ENCODE results near the gene KNTC1. TPM values are rescaled to one million over a fixed set of nuclear protein-coding genes. Genes with fewer than 3 reads are reported as not detected.

The KNTC1 gene
- total RNA-seq, 1 experiment from 2014 or later = 71.3 TPM

DNA sequence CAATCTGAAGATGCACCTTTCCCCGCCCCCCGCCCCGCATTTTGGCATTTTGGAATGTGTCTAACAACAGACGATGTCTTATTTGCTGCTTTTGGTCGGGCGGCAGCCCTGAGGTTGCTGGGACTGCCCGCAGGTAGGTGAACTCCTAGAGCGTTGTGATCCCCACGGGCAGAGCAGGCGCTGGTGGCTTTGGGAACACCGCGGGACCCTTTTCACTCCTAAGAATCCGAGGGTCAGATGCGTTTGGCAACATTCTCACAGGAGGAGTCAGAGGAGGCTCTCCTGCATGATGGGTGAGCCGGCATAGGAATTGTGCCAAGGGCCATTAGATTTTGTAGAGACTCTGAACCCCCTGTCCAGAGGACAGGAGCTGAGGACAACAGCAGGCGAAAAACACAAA is 134.2 kb downstream of the KNTC1 start:
- Histone ChIP-seq H2BK12ac (ENCODE audit: insufficient read length, low read depth, low read length) (no peak overlapping the region), H3K9me3 (ENCODE audit: control insufficient read depth, low read depth, low read length) (no peaks in the 10 kb centered on the region), H4K5ac (ENCODE audit: insufficient read length, low read depth, low read length) (no peak overlapping the region), H3K4me1 (ENCODE audit: insufficient read depth, low read length) (no peaks in the 10 kb centered on the region), H2BK120ac (ENCODE audit: low read depth, low read length, poor library complexity, severe bottlenecking) (no peak overlapping the region), H4K8ac (replicated peaks; ENCODE audit: insufficient read length, low read depth, low read length) (no peak overlapping the region), H2BK15ac (ENCODE audit: low read depth, low read length) (no peak overlapping the region), H3K79me1 (ENCODE audit: insufficient read depth, low read depth, low read length, poor library complexity, severe bottlenecking) (no peaks in the 10 kb centered on the region), H2BK20ac (ENCODE audit: low read depth, low read length, poor library complexity, severe bottlenecking) (no peak overlapping the region), H3K23me2 (ENCODE audit: insufficient read length, low read depth, low read length, poor library complexity, severe bottlenecking) (no peaks in the 10 kb centered on the region), H3K18ac (ENCODE audit: insufficient read length, low read depth, low read length) (no peak overlapping the region), H3K27me3 (ENCODE audit: insufficient read depth, low read length) (no peaks in the 10 kb centered on the region), H2BK5ac (ENCODE audit: insufficient read length, low read length) (no peak overlapping the region), H3K9ac (ENCODE audit: extremely low read depth, insufficient read length, low read length) (no peak overlapping the region), H4K20me1 (ENCODE audit: control insufficient read depth, insufficient read depth, insufficient read length) (no peaks in the 10 kb centered on the region), H3K79me2 (ENCODE audit: insufficient read depth, low read length) (no peaks in the 10 kb centered on the region), H3K4me2 (ENCODE audit: insufficient read depth, insufficient read length, low read length) (no peak overlapping the region), H3K27ac (ENCODE audit: insufficient read length, low read depth, low read length) (no peak overlapping the region), H3K4ac (ENCODE audit: low read depth, low read length) (no peak overlapping the region), H3K23ac (ENCODE audit: insufficient read length, low read depth, low read length) (no peak overlapping the region), H3K14ac (ENCODE audit: insufficient read depth, low read length) (no peak overlapping the region), H4K91ac (ENCODE audit: insufficient read length, low read depth, low read length) (no peak overlapping the region), H2AK5ac (ENCODE audit: insufficient read length, low read length) (no peak overlapping the region), H2AFZ (ENCODE audit: low read length) (no peak overlapping the region), H3K56ac (ENCODE audit: insufficient read length, low read depth, low read length) (peak overlapping the region; percentile 58), H3T11ph (ENCODE audit: low read length) (no peak overlapping the region)
- DNase-seq = no peak
- Mint-ChIP-seq H3K36me3 (ENCODE audit: insufficient read depth in 1 of 3, low read depth in 3 of 3) (no peaks in the 10 kb centered on the region), H3K4me1 (0 out of 4 replicates have a peak, but pooled peaks cover 0 to 3% of the 10 kb centered on the region in 2 experiments), H3K4me3 (no peak overlapping the region), H3K9me3 (no peaks in the 10 kb centered on the region), H3K27me3 (ENCODE audit: low read depth) (no peaks in the 10 kb centered on the region; the same call in none of the 2 replicates), H3K27ac (no peak overlapping the region)
- TF ChIP-seq, protein P1, sequence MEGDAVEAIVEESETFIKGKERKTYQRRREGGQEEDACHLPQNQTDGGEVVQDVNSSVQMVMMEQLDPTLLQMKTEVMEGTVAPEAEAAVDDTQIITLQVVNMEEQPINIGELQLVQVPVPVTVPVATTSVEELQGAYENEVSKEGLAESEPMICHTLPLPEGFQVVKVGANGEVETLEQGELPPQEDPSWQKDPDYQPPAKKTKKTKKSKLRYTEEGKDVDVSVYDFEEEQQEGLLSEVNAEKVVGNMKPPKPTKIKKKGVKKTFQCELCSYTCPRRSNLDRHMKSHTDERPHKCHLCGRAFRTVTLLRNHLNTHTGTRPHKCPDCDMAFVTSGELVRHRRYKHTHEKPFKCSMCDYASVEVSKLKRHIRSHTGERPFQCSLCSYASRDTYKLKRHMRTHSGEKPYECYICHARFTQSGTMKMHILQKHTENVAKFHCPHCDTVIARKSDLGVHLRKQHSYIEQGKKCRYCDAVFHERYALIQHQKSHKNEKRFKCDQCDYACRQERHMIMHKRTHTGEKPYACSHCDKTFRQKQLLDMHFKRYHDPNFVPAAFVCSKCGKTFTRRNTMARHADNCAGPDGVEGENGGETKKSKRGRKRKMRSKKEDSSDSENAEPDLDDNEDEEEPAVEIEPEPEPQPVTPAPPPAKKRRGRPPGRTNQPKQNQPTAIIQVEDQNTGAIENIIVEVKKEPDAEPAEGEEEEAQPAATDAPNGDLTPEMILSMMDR (conservative IDR thresholded peaks at IDR 0.05) = no peak
- no CpG with 5 or more reads among the region's 16 CpGs for WGBS (ENCODE audit: extremely low coverage, insufficient read length, low lambda C conversion rate)

Data from H9 (cell line).